Measurements from ENCODE around the gene STK17B.

STK17B gene

GRCh38 chr2:196143730-196144131, 27.6 kb downstream of the STK17B start:
- no peak for DNase-seq (ENCODE audit: low spot score)
- TF ChIP-seq CTCF (IDR thresholded peaks at IDR 0.05; ENCODE audit: extremely low read depth, insufficient read depth, missing control alignments): no peak
- in situ Hi-C loops (cut with MboI; ENCODE audit: low pct_unique_long_range_greater_than_20kb, low sequenced_read_pairs, unreplicated experiment): no loop called here

- in situ Hi-C loops (cut with MboI; ENCODE audit: low pct_unique_long_range_greater_than_20kb, low sequenced_read_pairs, unreplicated experiment): no loop called here
- TF ChIP-seq CTCF (IDR thresholded peaks at IDR 0.05; ENCODE audit: extremely low read depth, insufficient read depth, missing control alignments): no peak
Observed at GRCh38 chr2:196142825-196143224, 28.6 kb downstream of the STK17B start.

DNA sequence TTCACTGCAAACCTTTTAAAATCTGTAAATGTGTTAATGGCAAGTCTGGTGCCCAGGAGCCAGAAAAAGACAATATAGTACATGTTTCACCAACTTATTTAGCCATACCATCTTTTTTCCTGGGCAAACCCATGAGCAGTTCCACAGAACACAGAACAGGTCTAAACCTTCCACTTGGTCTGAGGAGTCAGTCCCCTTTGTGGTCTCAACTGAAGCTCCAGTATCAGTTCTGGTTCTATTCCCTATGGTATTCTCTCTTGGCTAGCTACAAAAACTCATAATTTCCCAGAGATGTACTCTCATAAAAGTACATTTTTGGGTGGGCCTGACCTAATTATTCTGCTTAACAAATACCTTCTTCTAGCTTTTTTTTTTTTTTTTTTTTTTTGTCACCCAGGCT, 31.2 kb downstream of the STK17B start:
- no peak for DNase-seq (ENCODE audit: low spot score)
- in situ Hi-C loops (cut with MboI; ENCODE audit: low pct_unique_long_range_greater_than_20kb, low sequenced_read_pairs, unreplicated experiment): no loop called here
- TF ChIP-seq CTCF (IDR thresholded peaks at IDR 0.05; ENCODE audit: extremely low read depth, insufficient read depth, missing control alignments): no peak

More at GRCh38 chr2:196142825-196143224, 28.6 kb downstream of the STK17B start:
- no peak for DNase-seq (ENCODE audit: low spot score)

DNA sequence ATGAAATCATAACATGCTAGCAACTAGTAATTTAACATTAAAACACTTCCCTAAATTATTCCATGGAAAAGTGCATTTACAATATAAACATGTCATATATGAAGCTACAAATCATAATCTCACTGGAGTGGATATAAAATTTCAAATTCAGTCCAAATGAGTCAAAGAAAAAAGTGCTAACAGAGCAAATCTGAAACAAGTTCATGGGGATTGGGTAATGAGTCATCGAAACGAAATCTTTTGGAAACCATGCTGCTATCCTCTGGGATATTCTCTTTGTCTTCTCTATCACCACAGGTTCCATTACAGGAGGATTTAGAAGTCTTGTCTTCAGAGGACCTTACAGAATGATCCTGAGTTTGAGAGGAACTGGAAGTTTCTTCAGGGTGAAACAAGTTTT, 34.1 kb downstream of the STK17B start:
- DNase-seq (ENCODE audit: low spot score): no peak

DNA sequence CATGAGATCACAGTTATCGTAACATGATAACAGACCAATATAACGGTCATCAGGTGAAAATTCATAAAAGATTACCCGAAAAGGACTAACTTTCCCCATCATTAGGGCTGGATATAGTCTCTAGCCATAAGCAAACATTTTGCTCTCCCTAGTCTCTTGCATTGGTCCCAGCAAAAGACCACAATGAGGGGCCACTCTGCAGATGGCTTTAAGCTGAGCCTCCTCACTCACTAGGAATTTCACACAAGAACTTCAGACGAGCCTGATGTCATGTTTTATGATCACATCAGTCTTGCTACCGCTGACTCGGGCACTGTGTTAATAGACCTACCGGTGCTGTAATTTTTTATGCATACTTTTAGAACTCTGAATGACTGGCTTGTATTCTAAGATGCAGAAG, 35.2 kb downstream of the STK17B start:
- no peak for DNase-seq (ENCODE audit: low spot score)
- in situ Hi-C loops (cut with MboI; ENCODE audit: low pct_unique_long_range_greater_than_20kb, low sequenced_read_pairs, unreplicated experiment): no loop called here
- TF ChIP-seq CTCF (IDR thresholded peaks at IDR 0.05; ENCODE audit: extremely low read depth, insufficient read depth, missing control alignments): no peak

More for the DNA sequence above, 34.1 kb downstream of the STK17B start:
- in situ Hi-C loops (cut with MboI; ENCODE audit: low pct_unique_long_range_greater_than_20kb, low sequenced_read_pairs, unreplicated experiment): no loop called here
- TF ChIP-seq CTCF (IDR thresholded peaks at IDR 0.05; ENCODE audit: extremely low read depth, insufficient read depth, missing control alignments): no peak

DNA sequence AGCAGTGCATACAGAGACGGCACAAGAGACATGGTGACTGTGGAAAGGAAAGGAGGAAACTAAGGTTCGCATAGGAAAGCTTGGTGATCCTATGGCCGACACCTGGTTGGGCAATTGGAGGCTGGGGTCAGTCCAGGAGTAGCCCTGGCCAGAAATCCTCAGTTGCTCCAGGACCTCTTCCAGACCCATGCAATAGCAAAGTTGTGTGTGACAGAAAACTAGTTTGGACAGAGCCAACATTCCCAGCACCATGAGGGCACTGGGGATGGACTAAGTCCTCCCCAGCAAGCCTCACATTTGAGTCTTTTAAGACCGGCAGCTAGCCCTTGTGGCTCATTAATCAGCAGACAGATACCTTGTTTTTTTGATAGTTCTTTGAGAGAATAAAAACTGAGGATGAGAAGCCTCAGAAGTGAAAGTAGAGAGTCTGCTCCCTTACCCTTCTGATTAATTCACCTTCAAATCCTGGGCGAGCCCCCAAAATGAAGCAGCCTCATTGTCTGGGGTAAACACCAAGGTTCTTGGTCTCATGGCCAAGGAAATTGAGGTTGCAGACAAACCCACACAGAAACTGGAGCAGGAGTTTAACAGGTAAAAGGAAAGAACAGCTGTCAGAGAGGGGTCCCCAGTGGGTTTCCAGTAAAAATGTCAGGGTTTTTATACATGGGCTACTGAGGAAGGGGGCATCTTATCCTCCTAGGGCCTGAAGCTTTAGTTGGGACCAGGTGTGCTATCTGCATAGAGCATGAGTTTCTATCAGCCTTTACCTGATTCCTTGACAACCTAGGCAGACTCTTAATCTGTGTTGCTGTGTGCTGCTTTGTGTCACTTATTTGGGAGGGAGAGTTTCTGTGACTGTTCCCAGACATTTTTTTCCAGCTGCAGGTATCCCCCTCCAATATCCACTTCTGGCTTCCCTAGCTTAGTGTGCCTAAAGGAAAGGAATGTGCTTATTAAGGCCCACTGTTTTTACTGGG, 39.1 kb downstream of the STK17B start:
- TF ChIP-seq CTCF (IDR thresholded peaks at IDR 0.05; ENCODE audit: extremely low read depth, insufficient read depth, missing control alignments): no peak
- no peak for DNase-seq (ENCODE audit: low spot score)
- in situ Hi-C loops (cut with MboI; ENCODE audit: low pct_unique_long_range_greater_than_20kb, low sequenced_read_pairs, unreplicated experiment): no loop called here
